Colonic mucosa (tissue), 4 donors: ENCODE data around the gene NPB. TPM values are rescaled to one million over a fixed set of nuclear protein-coding genes. Genes with fewer than 3 reads are reported as not detected.

Experiments
- DNase-seq: peaks from one replicate; pipeline ENCODE4 v3.0.0-alpha.2; 2020
- H3K27ac ChIP-seq: fragments of 200-600 bp; one replicate; pipeline ENCODE4 v1.8.0; 2021
- H3K27me3 ChIP-seq: fragments of 200-600 bp; one replicate; pipeline ENCODE4 v1.8.0; 2021
- H3K36me3 ChIP-seq: fragments of 200-600 bp; one replicate; pipeline ENCODE4 v1.8.0; 2021
- H3K4me1 ChIP-seq: fragments of 200-600 bp; one replicate; pipeline ENCODE4 v1.8.0; 2021; ENCODE audit warnings: mild to moderate bottlenecking
- H3K4me3 ChIP-seq: fragments of 200-600 bp; one replicate; pipeline ENCODE4 v1.8.0; 2021
- H3K9ac ChIP-seq, 2 donors: one replicate each; pipeline ENCODE4 v1.7.0; 2013; ENCODE audit warnings: control low read depth in 2 of 2, low read depth in 2 of 2, low read length in 2 of 2
- H3K9me3 ChIP-seq: fragments of 200-600 bp; one replicate; pipeline ENCODE4 v1.8.0; 2021
- intact Hi-C: fragments of 100-400 bp; cut with DNase I; formaldehyde crosslinking; loops from one replicate; pipeline ENCODE4 v1.14.1; 2022
- total RNA-seq, 2 donors: library from RNA; stranded (reverse); fragmentation: NEBNext Ultra II Directional in 1 of 2; extraction: Animal tissue kit (Norgen Biotek cat#: 25700) in 1 of 2; gene quantifications; one replicate each; pipeline ENCODE4 v1.2.1, GENCODE V29; 2021
- TF ChIP-seq, protein P1 (sequence below): fragments of 200-600 bp; IDR thresholded peaks from one replicate; pipeline ENCODE4 v1.8.0; 2022; ENCODE audit warnings: antibody characterized with exemption, mild to moderate bottlenecking
- donor health status: healthy.
- donor health status: DM: no; HTN: no; CAD: no.
- donor health status: DM: no; HTN: no; CAD: no.

Gene NPB
- total RNA-seq, 2 donors from 2014 or later = 0.22 TPM; not detected in 1

DNA sequence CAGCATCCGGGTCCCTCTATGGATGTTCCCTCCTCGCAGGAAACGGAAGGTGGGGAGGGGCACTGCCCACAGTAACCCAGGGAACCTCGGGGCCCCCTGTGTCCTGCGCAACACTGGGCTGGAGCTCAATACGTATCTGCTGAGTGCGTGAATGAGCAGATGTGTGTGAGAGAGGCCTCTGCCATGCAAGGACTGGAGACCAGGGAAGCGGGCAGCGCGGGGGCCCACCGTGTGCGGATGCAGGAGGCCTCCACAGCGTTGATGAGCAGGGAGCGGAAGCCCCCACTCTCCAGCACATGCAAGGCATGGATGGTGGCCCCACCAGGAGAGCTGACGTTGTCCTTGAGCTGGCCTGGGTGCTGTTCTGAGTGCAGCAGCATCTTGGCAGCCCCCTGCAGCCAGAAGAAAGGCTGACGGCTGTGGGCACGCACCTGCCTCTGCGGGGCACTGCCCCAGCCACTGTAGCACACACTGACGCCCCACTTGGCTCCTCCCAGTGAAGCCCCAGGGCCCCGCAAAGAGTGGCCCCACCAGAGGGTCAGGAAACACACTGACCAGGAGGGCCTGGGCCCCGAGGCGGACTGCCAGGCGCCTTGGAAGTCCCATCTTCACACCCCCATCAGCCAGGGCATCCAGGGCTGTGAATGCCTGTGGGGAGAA is 32.2 kb downstream of the NPB start:
- intact Hi-C loops = no loop called here
- DNase-seq = no peak

DNA sequence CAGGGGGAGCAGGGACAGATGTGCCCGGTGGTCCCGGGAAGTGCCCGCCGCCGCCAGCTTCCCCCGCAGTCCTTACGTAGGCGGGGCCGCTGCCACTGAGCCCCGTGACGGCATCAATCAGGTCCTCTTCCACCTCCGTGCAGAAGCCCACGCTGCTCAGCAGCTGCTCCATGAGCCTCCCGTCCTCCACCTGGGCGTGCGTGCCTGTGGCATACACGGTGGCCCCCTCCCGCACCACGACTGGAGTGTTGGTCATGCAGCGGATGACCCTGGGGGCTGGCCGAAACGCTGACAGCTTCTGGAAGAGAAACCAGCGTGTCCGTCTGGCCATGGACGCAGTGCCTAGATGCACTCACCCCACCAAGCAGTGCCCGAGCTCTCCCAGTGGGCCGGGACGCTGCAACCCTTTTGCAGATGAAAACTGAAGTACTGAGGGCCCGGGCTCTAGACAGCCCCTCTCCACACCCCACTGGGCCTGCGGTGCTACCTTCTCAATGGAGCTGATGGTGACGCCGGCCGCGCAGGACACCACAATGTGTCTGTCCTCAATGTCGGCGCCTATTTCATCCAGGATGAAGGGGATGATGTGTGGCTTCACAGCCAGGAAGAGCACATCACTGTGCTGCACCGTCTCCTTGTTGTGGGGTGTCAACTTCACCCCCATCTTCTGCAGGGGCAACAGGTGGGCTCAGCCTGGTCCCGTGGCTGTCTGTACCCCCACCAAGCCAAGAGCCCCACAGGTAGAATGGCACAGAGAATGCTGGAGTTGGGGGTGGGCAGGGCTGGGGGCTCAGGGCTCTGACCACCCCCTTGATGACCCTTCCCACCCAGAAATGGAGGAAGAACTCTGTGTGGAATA is 33.0 kb downstream of the NPB start:
- H3K9me3 ChIP-seq = no peaks in the 10 kb centered on the region
- H3K27ac ChIP-seq = no peak overlapping the region
- peaks cover 4% of the 10 kb centered on the region for H3K4me1 ChIP-seq
- intact Hi-C loops = no loop called here
- H3K9ac ChIP-seq = no peak overlapping the region
- no peaks in the 10 kb centered on the region for H3K27me3 ChIP-seq
- TF ChIP-seq, protein P1, sequence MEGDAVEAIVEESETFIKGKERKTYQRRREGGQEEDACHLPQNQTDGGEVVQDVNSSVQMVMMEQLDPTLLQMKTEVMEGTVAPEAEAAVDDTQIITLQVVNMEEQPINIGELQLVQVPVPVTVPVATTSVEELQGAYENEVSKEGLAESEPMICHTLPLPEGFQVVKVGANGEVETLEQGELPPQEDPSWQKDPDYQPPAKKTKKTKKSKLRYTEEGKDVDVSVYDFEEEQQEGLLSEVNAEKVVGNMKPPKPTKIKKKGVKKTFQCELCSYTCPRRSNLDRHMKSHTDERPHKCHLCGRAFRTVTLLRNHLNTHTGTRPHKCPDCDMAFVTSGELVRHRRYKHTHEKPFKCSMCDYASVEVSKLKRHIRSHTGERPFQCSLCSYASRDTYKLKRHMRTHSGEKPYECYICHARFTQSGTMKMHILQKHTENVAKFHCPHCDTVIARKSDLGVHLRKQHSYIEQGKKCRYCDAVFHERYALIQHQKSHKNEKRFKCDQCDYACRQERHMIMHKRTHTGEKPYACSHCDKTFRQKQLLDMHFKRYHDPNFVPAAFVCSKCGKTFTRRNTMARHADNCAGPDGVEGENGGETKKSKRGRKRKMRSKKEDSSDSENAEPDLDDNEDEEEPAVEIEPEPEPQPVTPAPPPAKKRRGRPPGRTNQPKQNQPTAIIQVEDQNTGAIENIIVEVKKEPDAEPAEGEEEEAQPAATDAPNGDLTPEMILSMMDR = no peak
- H3K36me3 ChIP-seq = no peaks in the 10 kb centered on the region
- H3K4me3 ChIP-seq = no peak overlapping the region
- DNase-seq = no peak

More for the DNA sequence above, 32.2 kb downstream of the NPB start:
- no peak overlapping the region for H3K4me3 ChIP-seq
- no peak overlapping the region for H3K27ac ChIP-seq
- H3K9ac ChIP-seq = no peak overlapping the region
- H3K4me1 ChIP-seq = peaks cover 4% of the 10 kb centered on the region
- H3K36me3 ChIP-seq = no peaks in the 10 kb centered on the region
- H3K9me3 ChIP-seq = no peaks in the 10 kb centered on the region
- peaks cover under 1% of the 10 kb centered on the region for H3K27me3 ChIP-seq
- TF ChIP-seq, protein P1 = no peak

- Histone ChIP-seq H3K27me3 (no peaks in the 10 kb centered on the region), H3K9ac (no peak overlapping the region), H3K4me3 (no peak overlapping the region), H3K4me1 (peaks cover 4% of the 10 kb centered on the region), H3K27ac (no peak overlapping the region), H3K36me3 (no peaks in the 10 kb centered on the region), H3K9me3 (no peaks in the 10 kb centered on the region)
- TF ChIP-seq, protein P1 = no peak
- intact Hi-C loops = no loop called here
- no peak for DNase-seq
Observed at GRCh38 chr17:81935709-81936084, 33.7 kb downstream of the NPB start.

DNA sequence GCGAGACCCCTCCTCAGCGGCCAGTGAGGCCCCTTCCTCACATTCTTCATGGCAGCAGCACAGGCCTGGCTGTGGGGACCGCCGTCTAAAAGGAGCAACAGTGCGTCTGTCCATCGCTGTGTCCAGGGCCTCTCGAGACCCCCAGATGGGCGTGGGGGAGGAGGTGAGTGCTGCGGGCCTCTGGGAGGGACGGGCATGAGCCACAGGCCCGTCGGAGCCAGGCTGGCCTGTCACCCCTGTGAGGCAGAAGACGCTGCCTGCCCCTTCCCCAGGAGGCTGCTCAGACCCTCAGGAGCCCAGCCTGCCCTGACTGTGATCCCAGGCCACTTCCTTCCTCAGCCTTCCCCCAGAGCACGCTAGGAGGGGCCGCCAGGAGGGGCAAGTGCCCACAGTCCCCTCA is 37.2 kb downstream of the NPB start:
- intact Hi-C loops = no loop called here
- Histone ChIP-seq H3K27me3 (peaks cover 11% of the 10 kb centered on the region), H3K36me3 (no peaks in the 10 kb centered on the region), H3K9me3 (no peaks in the 10 kb centered on the region), H3K4me1 (peaks cover 4% of the 10 kb centered on the region), H3K27ac (no peak overlapping the region), H3K9ac (no peak overlapping the region), H3K4me3 (no peak overlapping the region)
- TF ChIP-seq, protein P1 = no peak
- no peak for DNase-seq

- Histone ChIP-seq H3K4me3 (no peak overlapping the region), H3K27me3 (peaks cover 11% of the 10 kb centered on the region), H3K36me3 (no peaks in the 10 kb centered on the region), H3K9ac (no peak overlapping the region), H3K4me1 (peaks cover 4% of the 10 kb centered on the region), H3K27ac (no peak overlapping the region), H3K9me3 (no peaks in the 10 kb centered on the region)
- TF ChIP-seq, protein P1 = no peak
- intact Hi-C loops = no loop called here
- DNase-seq = no peak
Observed at GRCh38 chr17:81939881-81940385, 37.9 kb downstream of the NPB start.
